CD14-positive monocyte (primary cell): ENCODE measurements around the gene RUFY2. TPM values are rescaled to one million over a fixed set of nuclear protein-coding genes. Genes with fewer than 3 reads are reported as not detected.
A peak's percentile ranks its signal among the peaks of the same experiment; 100 is the strongest.

Experiments used
- DNase-seq, 3 donors: peaks; one replicate each; pipeline ENCODE4 v3.0.0-alpha.2; 2011 to 2022
- H2AFZ ChIP-seq: 2 replicates; pipeline ENCODE4 v1.6.0; 2012; ENCODE audit warnings: mild to moderate bottlenecking, low read depth, low read length, inconsistent platforms; ENCODE audit not compliant: insufficient read depth, poor library complexity, severe bottlenecking
- H3K27ac ChIP-seq, 2 donors: 1 replicate in 1 of 2; 2 replicates in 1 of 2; pipeline ENCODE4 v1.5.1; 2012 to 2013; ENCODE audit warnings: low read length in 2 of 2, control low read depth in 1 of 2, inconsistent platforms in 1 of 2, low read depth in 1 of 2, mild to moderate bottlenecking in 1 of 2
- H3K27me3 ChIP-seq, 2 donors: one replicate each; pipeline versions ENCODE4 v1.6.0 to v1.6.1; 2011 to 2013; ENCODE audit warnings: low read length in 2 of 2; ENCODE audit not compliant: control insufficient read depth in 2 of 2, insufficient read depth in 2 of 2
- H3K36me3 ChIP-seq, 2 donors: replicated peaks in 1 of 2; 1 replicate in 1 of 2; 2 replicates in 1 of 2; pipeline versions ENCODE4 v1.5.1 to v1.6.1; 2012 to 2013; ENCODE audit warnings: low read length in 2 of 2, control low read depth in 1 of 2, inconsistent platforms in 1 of 2, mild to moderate bottlenecking in 1 of 2; ENCODE audit not compliant: insufficient read depth in 2 of 2, control insufficient read depth in 1 of 2
- H3K4me1 ChIP-seq, 2 donors: 1 replicate in 1 of 2; 2 replicates in 1 of 2; pipeline versions ENCODE4 v1.5.1 to v1.6.1; 2012 to 2013; ENCODE audit warnings: low read length in 2 of 2, control low read depth in 1 of 2, inconsistent platforms in 1 of 2, mild to moderate bottlenecking in 1 of 2, moderate library complexity in 1 of 2; ENCODE audit not compliant: insufficient read depth in 2 of 2, control insufficient read depth in 1 of 2
- H3K4me2 ChIP-seq: replicated peaks from 2 replicates; pipeline ENCODE3; 2012; ENCODE audit warnings: low read length, moderate library complexity, mild to moderate bottlenecking; ENCODE audit not compliant: poor library complexity, severe bottlenecking; ENCODE audit errors: extremely low read depth
- H3K4me3 ChIP-seq, 3 experiments: fragments of 200-600 bp in 1 of 3; sonication (generic) in 1 of 3; replicated peaks in 1 of 3; 1 replicate in 2 of 3; 2 replicates in 1 of 3; pipeline ENCODE4 v1.5.1; 2011 to 2013; ENCODE audit warnings: low read length in 3 of 3, mild to moderate bottlenecking in 3 of 3, control low read depth in 2 of 3, low read depth in 2 of 3, inconsistent platforms in 1 of 3, moderate library complexity in 1 of 3
- H3K79me2 ChIP-seq: 2 replicates; pipeline ENCODE4 v1.6.0; 2012; ENCODE audit warnings: mild to moderate bottlenecking, control low read depth, inconsistent platforms, low read length, moderate library complexity; ENCODE audit not compliant: insufficient read depth
- H3K9ac ChIP-seq: 2 replicates; pipeline ENCODE4 v1.6.0; 2017; ENCODE audit warnings: low read length, mild to moderate bottlenecking; ENCODE audit not compliant: insufficient read depth, poor library complexity, severe bottlenecking
- H3K9me3 ChIP-seq, 2 donors: replicated peaks in 1 of 2; 1 replicate in 1 of 2; 2 replicates in 1 of 2; pipeline versions ENCODE4 v1.5.1 to v1.6.1; 2012 to 2013; ENCODE audit warnings: low read length in 2 of 2, control low read depth in 1 of 2; ENCODE audit not compliant: control insufficient read depth in 1 of 2, insufficient read depth in 1 of 2
- H4K20me1 ChIP-seq: 2 replicates; pipeline ENCODE4 v1.6.0; 2012; ENCODE audit warnings: mild to moderate bottlenecking, low read length, control low read depth, moderate library complexity; ENCODE audit not compliant: insufficient read depth
- H3K27ac Mint-ChIP-seq, 7 donors: one replicate each; pipeline ENCODE4 v1.8.0; 2020; ENCODE audit warnings: mild to moderate bottlenecking in 7 of 7, mixed read lengths in 7 of 7, moderate library complexity in 6 of 7, inconsistent platforms in 2 of 7
- H3K27me3 Mint-ChIP-seq, 3 donors: one replicate each; pipeline ENCODE4 v1.8.0; 2021 to 2022; ENCODE audit warnings: low read depth in 3 of 3, mild to moderate bottlenecking in 3 of 3, mixed read lengths in 3 of 3, moderate library complexity in 3 of 3, inconsistent platforms in 1 of 3
- H3K36me3 Mint-ChIP-seq, 2 donors: one replicate each; pipeline ENCODE4 v1.8.0; 2020; ENCODE audit warnings: mixed read lengths in 2 of 2, inconsistent platforms in 1 of 2, mild to moderate bottlenecking in 1 of 2
- H3K4me1 Mint-ChIP-seq: one replicate; pipeline ENCODE4 v1.8.0; 2020; ENCODE audit warnings: mild to moderate bottlenecking, mixed read lengths
- H3K4me3 Mint-ChIP-seq, 2 donors: one replicate each; pipeline ENCODE4 v1.8.0; 2020; ENCODE audit warnings: mild to moderate bottlenecking in 2 of 2, mixed read lengths in 2 of 2, moderate library complexity in 1 of 2
- H3K9me3 Mint-ChIP-seq, 7 donors: one replicate each; pipeline ENCODE4 v1.8.0; 2020 to 2022; ENCODE audit warnings: mixed read lengths in 7 of 7, mild to moderate bottlenecking in 6 of 7, moderate library complexity in 6 of 7, inconsistent platforms in 2 of 7
- WGBS: methylation state at CpG from one replicate; pipeline ENCODE4 v1.1.5; 2013; ENCODE audit warnings: missing lambda C conversion rate; ENCODE audit not compliant: insufficient coverage; 5-methylcytosine and 5-hydroxymethylcytosine counted together
- intact Hi-C, 2 donors: fragments of 100-400 bp; cut with micrococcal nuclease; formaldehyde crosslinking; loops; one replicate each; pipeline versions ENCODE4 v1.15.0 to v1.15.1; 2023
- polyA plus RNA-seq, 3 donors: library from polyadenylated mRNA; depleted of rRNA in 1 of 3; unstranded in 2 of 3; stranded (reverse) in 1 of 3; fragments of 300-500 nt in 2 of 3; fragments of >200 nt in 1 of 3; fragmentation: Illumina TruSeq in 2 of 3; gene quantifications; 1 replicate in 2 of 3; 2 replicates in 1 of 3; pipeline ENCODE4 v1.2.3, GENCODE V29; 2012 to 2021
- TF ChIP-seq, protein P1 (sequence below): fragments of 200-600 bp; IDR thresholded peaks from one replicate; pipeline ENCODE4 v1.8.0; 2022; ENCODE audit warnings: antibody characterized with exemption, mild to moderate bottlenecking

The RUFY2 gene
- polyA plus RNA-seq, 3 donors: 2.8 to 3.9 (median 3.3) TPM

DNA sequence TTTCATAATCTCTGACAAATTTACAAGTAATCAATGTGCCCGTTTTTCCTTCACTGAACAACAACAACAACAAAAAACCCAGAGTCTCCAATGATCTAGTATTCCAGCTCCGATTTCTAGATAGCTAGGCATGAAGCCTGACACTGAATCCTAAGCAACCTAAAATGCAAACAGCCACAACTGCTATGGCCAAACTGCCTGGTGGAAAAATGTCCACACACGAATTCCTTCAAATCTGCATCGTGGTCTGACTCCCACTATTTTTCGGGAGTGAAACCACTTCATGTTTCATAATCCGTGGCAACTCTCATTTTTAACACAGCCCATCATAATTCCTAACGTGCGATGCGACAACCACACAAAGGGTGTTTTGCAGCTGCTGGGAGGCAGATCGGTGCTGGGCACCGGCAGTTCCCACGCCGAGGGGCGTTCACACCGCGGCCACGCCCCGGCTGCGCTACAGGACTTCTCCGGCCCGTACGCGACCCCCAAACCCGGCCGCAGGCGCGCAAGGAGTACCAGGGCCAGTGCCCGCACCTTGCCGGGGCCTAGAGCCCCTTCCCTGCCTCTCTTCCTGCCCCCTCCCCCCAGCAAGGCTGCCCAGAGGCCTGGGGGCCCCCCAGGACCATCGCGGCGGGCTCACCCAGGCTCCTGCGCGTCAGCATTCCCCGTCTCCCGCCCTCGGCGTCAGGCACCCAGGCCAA is 814 bp downstream of the RUFY2 start:
- Histone ChIP-seq H2AFZ (peak overlapping the region; percentile 99), H3K79me2 (peaks cover 37% of the 10 kb centered on the region), H3K9me3 (no peaks in the 10 kb centered on the region), H3K4me3 (peak overlapping the region; percentile 84 to 99 (median 96)), H3K36me3 (peaks cover 5% of the 10 kb centered on the region in 2 donors), H3K9ac (peak overlapping the region; percentile 96), H3K4me2 (peak overlapping the region; percentile 97), H3K27ac (peak overlapping the region in 1 of 2 donors; percentile 88), H3K27me3 (no peaks in the 10 kb centered on the region), H4K20me1 (peaks cover 3% of the 10 kb centered on the region), H3K4me1 (peaks cover 10 to 16% of the 10 kb centered on the region in 2 donors)
- WGBS: 0% methylated on average over 37 of the region's 38 CpGs
- Mint-ChIP-seq H3K4me1 (peaks cover 19% of the 10 kb centered on the region), H3K4me3 (peak overlapping the region; percentile 92 to 93), H3K27me3 (peaks cover 0 to 3% (median 3%) of the 10 kb centered on the region in 3 donors), H3K27ac (peak overlapping the region in 6 of 7 donors; percentile 62 to 93 (median 80)), H3K36me3 (peaks cover 3 to 9% of the 10 kb centered on the region in 2 donors), H3K9me3 (no peaks in the 10 kb centered on the region)
- TF ChIP-seq, protein P1, sequence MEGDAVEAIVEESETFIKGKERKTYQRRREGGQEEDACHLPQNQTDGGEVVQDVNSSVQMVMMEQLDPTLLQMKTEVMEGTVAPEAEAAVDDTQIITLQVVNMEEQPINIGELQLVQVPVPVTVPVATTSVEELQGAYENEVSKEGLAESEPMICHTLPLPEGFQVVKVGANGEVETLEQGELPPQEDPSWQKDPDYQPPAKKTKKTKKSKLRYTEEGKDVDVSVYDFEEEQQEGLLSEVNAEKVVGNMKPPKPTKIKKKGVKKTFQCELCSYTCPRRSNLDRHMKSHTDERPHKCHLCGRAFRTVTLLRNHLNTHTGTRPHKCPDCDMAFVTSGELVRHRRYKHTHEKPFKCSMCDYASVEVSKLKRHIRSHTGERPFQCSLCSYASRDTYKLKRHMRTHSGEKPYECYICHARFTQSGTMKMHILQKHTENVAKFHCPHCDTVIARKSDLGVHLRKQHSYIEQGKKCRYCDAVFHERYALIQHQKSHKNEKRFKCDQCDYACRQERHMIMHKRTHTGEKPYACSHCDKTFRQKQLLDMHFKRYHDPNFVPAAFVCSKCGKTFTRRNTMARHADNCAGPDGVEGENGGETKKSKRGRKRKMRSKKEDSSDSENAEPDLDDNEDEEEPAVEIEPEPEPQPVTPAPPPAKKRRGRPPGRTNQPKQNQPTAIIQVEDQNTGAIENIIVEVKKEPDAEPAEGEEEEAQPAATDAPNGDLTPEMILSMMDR: no peak
- peak; percentile 5 to 8 (median 6) for DNase-seq
- intact Hi-C loops: no loop called here

DNA sequence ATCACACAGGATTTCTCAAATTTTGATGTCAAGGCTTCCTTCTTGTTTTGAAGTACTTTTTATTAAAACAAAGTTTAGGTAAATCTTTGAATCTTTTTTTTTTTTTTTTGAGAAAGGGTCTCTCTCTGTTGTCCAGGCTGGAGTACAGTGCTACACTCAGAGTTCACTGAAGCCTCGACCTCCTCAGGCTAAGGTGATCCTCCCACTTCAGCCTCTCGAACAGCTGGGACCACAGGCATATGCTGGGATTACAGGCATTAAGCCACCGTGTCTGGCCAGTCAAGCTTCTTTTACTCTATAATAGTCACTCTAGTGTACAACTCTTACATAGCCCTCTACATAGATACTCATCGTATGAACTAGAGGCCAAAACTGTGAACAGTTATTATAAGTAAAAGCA is 3.4 kb downstream of the RUFY2 start:
- Mint-ChIP-seq H3K27me3 (peaks cover 0 to 3% (median 3%) of the 10 kb centered on the region in 3 donors), H3K9me3 (no peaks in the 10 kb centered on the region), H3K27ac (no peak overlapping the region), H3K4me3 (no peak overlapping the region), H3K4me1 (peaks cover 19% of the 10 kb centered on the region), H3K36me3 (peaks cover 13 to 28% of the 10 kb centered on the region in 2 donors)
- 100% methylated on average over 1 of the region's 4 CpGs for WGBS
- Histone ChIP-seq H3K4me2 (no peak overlapping the region), H4K20me1 (peaks cover 3% of the 10 kb centered on the region), H2AFZ (no peak overlapping the region), H3K9ac (no peak overlapping the region), H3K4me3 (no peak overlapping the region), H3K9me3 (no peaks in the 10 kb centered on the region), H3K27ac (no peak overlapping the region), H3K36me3 (peaks cover 5 to 19% of the 10 kb centered on the region in 2 donors), H3K4me1 (peaks cover 10 to 16% of the 10 kb centered on the region in 2 donors), H3K27me3 (no peaks in the 10 kb centered on the region), H3K79me2 (peaks cover 37% of the 10 kb centered on the region)
- DNase-seq: no peak
- TF ChIP-seq, protein P1: no peak
- intact Hi-C loops: no loop called here
